ENCODE measurements around the gene SGMS2. TPM values are rescaled to one million over a fixed set of nuclear protein-coding genes. Genes with fewer than 3 reads are reported as not detected.

Gene SGMS2
- total RNA-seq (100 to 1,000 TPM in 1 of 9 donors, 10 to 100 TPM in 8; 19.2 to 117 (median 29.8) TPM), polyA plus RNA-seq (10 to 100 TPM in 1 of 2 donors, 1 to 10 TPM in 1; 2.6 to 55.7 TPM)
- long read RNA-seq, donor 1, full-length matches to known transcripts, result 1 of 15 reads
- long read RNA-seq, donor 1, partial matches to known transcripts, result 2 of 15 reads
- long read RNA-seq, donor 1, other reads (novel, unspliced or antisense), result 12 of 15 reads
- long read RNA-seq, donor 2, partial matches to known transcripts, result 1 of 14 reads
- long read RNA-seq, donor 2, other reads (novel, unspliced or antisense), result 13 of 14 reads
- long read RNA-seq, donor 3, full-length matches to known transcripts, result 5 of 32 reads
- long read RNA-seq, donor 3, partial matches to known transcripts, result 1 of 32 reads
- long read RNA-seq, donor 3, other reads (novel, unspliced or antisense), result 26 of 32 reads

DNA sequence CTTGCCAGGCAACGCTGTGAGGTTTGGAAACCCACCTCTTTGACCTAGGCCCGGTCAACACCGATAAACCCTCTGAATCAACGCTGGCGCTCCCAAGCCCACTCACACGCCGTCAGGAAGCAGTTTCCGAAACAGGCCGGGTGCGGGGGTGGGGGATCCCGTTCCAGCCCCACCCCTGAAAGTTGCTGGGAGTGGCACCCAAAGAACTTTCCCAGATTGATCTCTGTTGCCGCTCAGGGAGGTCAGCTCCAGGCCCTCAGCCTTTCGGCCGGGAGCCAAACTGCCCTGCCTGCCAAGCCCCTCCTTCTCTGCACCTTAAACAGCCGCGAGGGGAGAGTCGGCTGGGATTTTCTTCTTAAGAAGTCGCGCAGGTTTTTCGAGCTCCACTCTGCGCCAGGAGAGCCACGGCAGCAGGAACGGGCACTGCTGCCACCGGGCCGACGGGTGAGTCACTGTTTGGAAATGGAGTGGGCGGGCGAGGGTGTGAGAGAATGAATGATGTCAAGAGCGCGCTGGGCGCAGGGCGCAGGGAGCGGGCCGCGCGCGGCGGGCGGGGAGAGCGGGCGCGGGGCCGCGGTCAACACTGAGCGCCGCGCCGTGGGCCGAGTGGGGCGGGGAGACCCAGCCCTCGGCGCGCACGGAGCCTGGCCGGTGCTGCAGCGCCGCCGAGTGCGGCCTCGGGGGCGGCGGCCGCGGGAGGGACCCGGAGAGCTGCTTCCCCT lies at the start of gene SGMS2:
TSS of gene SGMS2 (plus strand) at position 583 of the 722 bp plus-strand sequence. CDS start 70,622 bp downstream, outside the sequence.
- DNase-seq (peak; percentile 84 to 93 (median 89)), ATAC-seq (peak; percentile 82 to 98 (median 92))
- 0 to 1% (median 1%) methylated on average over 44 to 65 of the region's 65 CpGs for WGBS, 4 donors
- Histone ChIP-seq H3K9me3 (no peaks in the 10 kb centered on the region), H3K36me3 (no peaks in the 10 kb centered on the region), H3K4me3 (peak within 1 kb of the TSS; percentile 64 to 93 (median 85)), H3K27me3 (no peaks in the 10 kb centered on the region), H3K4me1 (peaks cover 0 to 38% (median 13%) of the 10 kb centered on the region in 12 donors), H3K27ac (peak within 1 kb of the TSS; percentile 71 to 96 (median 93))
- intact Hi-C loops (cut with DNase I), result loop anchor here in 9 of 10 donors (2.0 to 10.0 kb wide), 11 partner anchors 38 to 170 kb away; partner anchors contain the start of gene HADH (in 1 of the 9)
- TF ChIP-seq, protein P1, sequence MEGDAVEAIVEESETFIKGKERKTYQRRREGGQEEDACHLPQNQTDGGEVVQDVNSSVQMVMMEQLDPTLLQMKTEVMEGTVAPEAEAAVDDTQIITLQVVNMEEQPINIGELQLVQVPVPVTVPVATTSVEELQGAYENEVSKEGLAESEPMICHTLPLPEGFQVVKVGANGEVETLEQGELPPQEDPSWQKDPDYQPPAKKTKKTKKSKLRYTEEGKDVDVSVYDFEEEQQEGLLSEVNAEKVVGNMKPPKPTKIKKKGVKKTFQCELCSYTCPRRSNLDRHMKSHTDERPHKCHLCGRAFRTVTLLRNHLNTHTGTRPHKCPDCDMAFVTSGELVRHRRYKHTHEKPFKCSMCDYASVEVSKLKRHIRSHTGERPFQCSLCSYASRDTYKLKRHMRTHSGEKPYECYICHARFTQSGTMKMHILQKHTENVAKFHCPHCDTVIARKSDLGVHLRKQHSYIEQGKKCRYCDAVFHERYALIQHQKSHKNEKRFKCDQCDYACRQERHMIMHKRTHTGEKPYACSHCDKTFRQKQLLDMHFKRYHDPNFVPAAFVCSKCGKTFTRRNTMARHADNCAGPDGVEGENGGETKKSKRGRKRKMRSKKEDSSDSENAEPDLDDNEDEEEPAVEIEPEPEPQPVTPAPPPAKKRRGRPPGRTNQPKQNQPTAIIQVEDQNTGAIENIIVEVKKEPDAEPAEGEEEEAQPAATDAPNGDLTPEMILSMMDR (IDR thresholded peaks at IDR 0.05), result peak in 1 of 12 donors; percentile 36
- peak; percentile 3 to 56 for TF ChIP-seq POLR2A (IDR thresholded peaks at IDR 0.05)

DNA sequence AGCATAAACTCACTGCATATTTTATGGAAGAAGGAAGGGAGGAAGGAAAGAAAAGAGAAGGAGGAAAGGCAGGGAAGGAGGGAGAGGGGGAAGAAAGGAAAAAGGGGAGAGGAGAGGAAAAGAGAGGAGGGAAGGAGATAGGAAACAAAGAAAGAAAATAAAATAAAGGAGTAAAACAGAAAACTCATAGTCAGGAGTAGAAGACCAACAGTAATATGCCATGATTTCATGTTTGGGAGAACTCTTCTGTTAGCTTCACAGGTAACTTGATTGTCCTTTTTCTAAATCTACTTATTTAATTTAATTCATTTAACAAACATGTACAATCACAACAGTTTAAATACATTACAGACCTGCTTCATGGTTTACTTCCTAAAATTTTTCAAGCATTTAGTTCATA lies 46.8 kb upstream of the SGMS2 start:
- Histone ChIP-seq H3K36me3 (no peaks in the 10 kb centered on the region), H3K4me3 (no peak overlapping the region), H3K27me3 (no peaks in the 10 kb centered on the region), H3K27ac (no peak overlapping the region), H3K4me1 (no peaks in the 10 kb centered on the region), H3K9me3 (peaks cover 0 to 7% (median 0%) of the 10 kb centered on the region in 12 donors)
- DNase-seq, result no peak
- no peak for ATAC-seq
- intact Hi-C loops (cut with DNase I), result no loop called here
- no peak for TF ChIP-seq POLR2A (IDR thresholded peaks at IDR 0.05)
- TF ChIP-seq, protein P1 (IDR thresholded peaks at IDR 0.05), result no peak

DNA sequence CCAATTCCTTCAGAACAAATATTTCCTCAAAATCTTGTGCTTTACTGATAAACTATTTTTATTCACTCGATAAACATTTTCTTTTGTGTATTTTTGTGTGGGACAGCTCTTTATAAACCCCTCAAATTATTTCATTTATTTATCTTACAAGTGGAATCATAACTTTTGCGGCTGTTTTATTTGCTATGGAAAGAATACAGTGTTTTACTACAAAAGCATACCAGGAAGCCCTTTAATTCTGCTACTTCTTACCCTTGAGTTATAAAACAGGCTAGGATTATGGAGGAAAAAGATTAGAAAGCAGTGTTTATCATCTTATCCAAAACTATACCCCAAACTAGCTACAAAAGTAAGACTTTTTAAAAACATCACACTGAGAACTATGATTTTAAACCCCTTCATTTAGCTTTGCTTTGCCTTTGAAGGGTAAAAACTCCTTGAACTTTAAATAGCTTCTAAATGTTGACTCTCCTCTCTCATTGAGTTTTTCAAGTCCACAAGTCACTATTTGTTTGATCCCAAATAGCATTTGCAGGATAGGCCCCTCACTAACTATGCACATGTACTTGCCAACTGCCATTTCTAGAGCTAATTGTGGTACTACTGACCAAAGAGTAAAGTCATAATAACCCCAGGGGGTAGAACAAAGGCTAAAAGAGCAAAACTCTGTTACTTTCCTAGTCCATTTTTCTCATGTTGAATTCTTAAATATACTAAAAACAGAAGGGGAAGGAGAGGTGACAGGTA lies 45.8 kb upstream of the SGMS2 start:
- Histone ChIP-seq H3K27ac (no peak overlapping the region), H3K9me3 (peaks cover 0 to 7% (median 0%) of the 10 kb centered on the region in 12 donors), H3K36me3 (no peaks in the 10 kb centered on the region), H3K4me1 (no peaks in the 10 kb centered on the region), H3K27me3 (no peaks in the 10 kb centered on the region), H3K4me3 (no peak overlapping the region)
- DNase-seq, result no peak
- WGBS, 4 donors, result 73 to 75% (median 74%) methylated on average over 2 of the region's 2 CpGs
- ATAC-seq, result no peak
- TF ChIP-seq, protein P1 (IDR thresholded peaks at IDR 0.05), result no peak
- no peak for TF ChIP-seq POLR2A (IDR thresholded peaks at IDR 0.05)
- intact Hi-C loops (cut with DNase I), result no loop called here
